Measurements from ENCODE around the gene AP1B1. TPM values are rescaled to one million over a fixed set of nuclear protein-coding genes. Genes with fewer than 3 reads are reported as not detected.

AP1B1 gene
- total and polyA plus RNA-seq, 2 experiments from 2014 or later = 46.6 to 50.1 TPM

GRCh38 chr22:29306835-29307595 lies 81.4 kb downstream of the AP1B1 start:
- WGBS (ENCODE audit: low lambda C conversion rate, missing lambda C conversion rate) = 9% methylated on average over 37 of the region's 83 CpGs
- no peaks in the 10 kb centered on the region for H3K9me3 ChIP-seq (ENCODE audit: low read depth)
- peak overlapping the region; percentile 93 for H3K4me3 ChIP-seq
- peak overlapping the region; percentile 96 for H2AFZ ChIP-seq
- DNase-seq (ENCODE audit: low spot score) = peak; percentile 92
- no peaks in the 10 kb centered on the region for H3K36me3 ChIP-seq (replicated peaks; ENCODE audit: insufficient read depth, low read depth)
- H3K4me1 ChIP-seq (ENCODE audit: insufficient read depth) = peaks cover 11% of the 10 kb centered on the region
- no peaks in the 10 kb centered on the region for H3K9me2 ChIP-seq (replicated peaks; ENCODE audit: insufficient read depth)
- TF ChIP-seq CTCF (IDR thresholded peaks at IDR 0.05; ENCODE audit: poor library complexity) (no peak), EZH2 (IDR thresholded peaks at IDR 0.05; ENCODE audit: borderline replicate concordance) (no peak), EZH2phosphoT487 (IDR thresholded peaks at IDR 0.05; ENCODE audit: low read depth, severe bottlenecking, unreplicated experiment) (no peak)
- no peaks in the 10 kb centered on the region for H4K20me1 ChIP-seq (ENCODE audit: insufficient read depth, poor library complexity, severe bottlenecking)
- H3K4me2 ChIP-seq = peak overlapping the region; percentile 98
- H3K27ac ChIP-seq = peak overlapping the region; percentile 80
- H3K79me2 ChIP-seq = peaks cover 10% of the 10 kb centered on the region
- no peaks in the 10 kb centered on the region for H3K27me3 ChIP-seq

- Histone ChIP-seq H3K9me3 (ENCODE audit: low read depth) (no peaks in the 10 kb centered on the region), H3K9me2 (replicated peaks; ENCODE audit: insufficient read depth) (no peaks in the 10 kb centered on the region), H3K4me3 (peak within 1 kb of the TSS; percentile 93), H3K4me2 (peak within 1 kb of the TSS; percentile 98), H3K4me1 (ENCODE audit: insufficient read depth) (peaks cover 11% of the 10 kb centered on the region), H3K79me2 (peaks cover 10% of the 10 kb centered on the region), H3K27me3 (no peaks in the 10 kb centered on the region), H3K36me3 (replicated peaks; ENCODE audit: insufficient read depth, low read depth) (no peaks in the 10 kb centered on the region), H3K27ac (peak within 1 kb of the TSS; percentile 80), H4K20me1 (ENCODE audit: insufficient read depth, poor library complexity, severe bottlenecking) (no peaks in the 10 kb centered on the region), H2AFZ (peak within 1 kb of the TSS; percentile 96)
- TF ChIP-seq EZH2 (IDR thresholded peaks at IDR 0.05; ENCODE audit: borderline replicate concordance) = no peak
- TF ChIP-seq CTCF (IDR thresholded peaks at IDR 0.05; ENCODE audit: poor library complexity) = peak; percentile 69
- TF ChIP-seq EZH2phosphoT487 (IDR thresholded peaks at IDR 0.05; ENCODE audit: low read depth, severe bottlenecking, unreplicated experiment) = no peak
- under 1% methylated on average over 25 of the region's 40 CpGs for WGBS (ENCODE audit: low lambda C conversion rate, missing lambda C conversion rate)
- peak; percentile 90 for DNase-seq (ENCODE audit: low spot score)
Observed at GRCh38 chr22:29306175-29306834, 82.1 kb downstream of the AP1B1 start, which contains the start of gene GAS2L1. Gene GAS2L1, plus strand, starts transcription at chr22:29306650. Its CDS starts 1,456 bp downstream, at chr22:29308106.

- H3K27ac ChIP-seq = no peak overlapping the region
- H3K27me3 ChIP-seq = no peaks in the 10 kb centered on the region
- WGBS (ENCODE audit: low lambda C conversion rate, missing lambda C conversion rate) = 56% methylated on average over 6 of the region's 7 CpGs
- H3K4me3 ChIP-seq = no peak overlapping the region
- DNase-seq (ENCODE audit: low spot score) = no peak
- H3K4me2 ChIP-seq = peak overlapping the region; percentile 98
- peaks cover 11% of the 10 kb centered on the region for H3K4me1 ChIP-seq (ENCODE audit: insufficient read depth)
- H3K79me2 ChIP-seq = peaks cover 10% of the 10 kb centered on the region
- H3K36me3 ChIP-seq (replicated peaks; ENCODE audit: insufficient read depth, low read depth) = no peaks in the 10 kb centered on the region
- H3K9me3 ChIP-seq (ENCODE audit: low read depth) = no peaks in the 10 kb centered on the region
- no peaks in the 10 kb centered on the region for H3K9me2 ChIP-seq (replicated peaks; ENCODE audit: insufficient read depth)
- H2AFZ ChIP-seq = no peak overlapping the region
- TF ChIP-seq EZH2 (IDR thresholded peaks at IDR 0.05; ENCODE audit: borderline replicate concordance) (no peak), EZH2phosphoT487 (IDR thresholded peaks at IDR 0.05; ENCODE audit: low read depth, severe bottlenecking, unreplicated experiment) (no peak), CTCF (IDR thresholded peaks at IDR 0.05; ENCODE audit: poor library complexity) (no peak)
- no peaks in the 10 kb centered on the region for H4K20me1 ChIP-seq (ENCODE audit: insufficient read depth, poor library complexity, severe bottlenecking)
Observed at GRCh38 chr22:29305836-29306174, 82.6 kb downstream of the AP1B1 start.
